PC-9 (cell line): Measurements from ENCODE around the gene DELE1. TPM values are rescaled to one million over a fixed set of nuclear protein-coding genes. Genes with fewer than 3 reads are reported as not detected.

Source experiments
- BruUV-seq: library from RNA; stranded (reverse); fragments of 400-500 nt; replicated peaks from 2 replicates; lab custom pipeline; 2021; lab: Mats Ljungman, UMichigan
- CTCF ChIA-PET: fragments of 300-600 bp; sonication (Branson Sonifier 250); formaldehyde crosslinking; loops from one replicate; lab custom pipeline; 2022; ENCODE audit warnings: antibody characterized with exemption; lab: Charles Lee
- POLR2A ChIA-PET: fragments of 300-600 bp; sonication (Branson Sonifier 250); formaldehyde crosslinking; loops from one replicate; lab custom pipeline; 2022; ENCODE audit warnings: antibody characterized with exemption; ENCODE audit not compliant: unreplicated experiment; lab: Charles Lee
- DNase-seq, 2 experiments: peaks; one replicate each; pipeline versions ENCODE4 v3.0.0 to v3.0.0-alpha.2; 2015 to 2022; ENCODE audit warnings: mixed read lengths in 1 of 2
- H2AFZ ChIP-seq: fragments of 200-600 bp; sonication (generic); 2 replicates; pipeline ENCODE4 v1.8.1; 2017; ENCODE audit warnings: antibody characterized with exemption
- H3F3A ChIP-seq: fragments of 200-600 bp; sonication (generic); 2 replicates; pipeline ENCODE4 v1.8.1; 2017; ENCODE audit warnings: antibody characterized with exemption, mild to moderate bottlenecking, low read depth; ENCODE audit not compliant: insufficient read depth
- H3K27ac ChIP-seq: fragments of 200-600 bp; sonication (generic); 2 replicates; pipeline ENCODE4 v1.6.1; 2016; ENCODE audit warnings: mixed run types
- H3K27me3 ChIP-seq: fragments of 200-600 bp; sonication (generic); 2 replicates; pipeline ENCODE4 v1.6.1; 2016; ENCODE audit warnings: low read depth, mixed run types; ENCODE audit not compliant: insufficient read depth
- H3K36me3 ChIP-seq: fragments of 200-600 bp; sonication (generic); 2 replicates; pipeline ENCODE4 v1.6.1; 2016; ENCODE audit warnings: low read depth, mixed run types
- H3K4me1 ChIP-seq: fragments of 200-600 bp; sonication (generic); replicated peaks from 2 replicates; pipeline ENCODE4 v1.6.1; 2016; ENCODE audit warnings: mixed run types; ENCODE audit not compliant: insufficient read depth
- H3K4me2 ChIP-seq: fragments of 200-600 bp; sonication (generic); 2 replicates; pipeline ENCODE4 v1.6.1; 2017; ENCODE audit warnings: mixed run types
- H3K4me3 ChIP-seq: fragments of 200-600 bp; sonication (generic); 2 replicates; pipeline ENCODE4 v1.6.1; 2016; ENCODE audit warnings: mixed run types
- H3K79me2 ChIP-seq: fragments of 200-600 bp; sonication (generic); 2 replicates; pipeline ENCODE4 v1.6.1; 2017; ENCODE audit warnings: low read depth, mixed run types
- H3K9me2 ChIP-seq: fragments of 200-600 bp; sonication (generic); 2 replicates; pipeline ENCODE4 v1.8.1; 2017; ENCODE audit warnings: mild to moderate bottlenecking; ENCODE audit not compliant: insufficient read depth
- H3K9me3 ChIP-seq: fragments of 200-600 bp; sonication (generic); 2 replicates; pipeline ENCODE4 v1.8.1; 2016; ENCODE audit warnings: low read depth; ENCODE audit not compliant: insufficient read depth
- H4K20me1 ChIP-seq: fragments of 200-600 bp; sonication (generic); 2 replicates; pipeline ENCODE4 v1.8.1; 2017; ENCODE audit not compliant: insufficient read depth
- EZH2 ChIP-seq: fragments of 200-600 bp; sonication (generic); IDR thresholded peaks from 2 replicates; pipeline ENCODE4 v1.8.0; 2017; ENCODE audit warnings: antibody characterized with exemption, low read depth
- intact Hi-C: fragments of 100-400 bp; cut with micrococcal nuclease; formaldehyde crosslinking; loops from one replicate; pipeline ENCODE4 v1.10.0; 2022; ENCODE audit not compliant: unreplicated experiment
- total RNA-seq: library from RNA; stranded (reverse); gene quantifications from 2 replicates; pipeline ENCODE4 v1.2.3, GENCODE V29; 2021
- TF ChIP-seq, protein P1 (sequence below): fragments of 200-600 bp; sonication (generic); conservative IDR thresholded peaks from 2 replicates; pipeline ENCODE4 v1.6.1; 2017; ENCODE audit warnings: mixed run types, antibody characterized with exemption, mild to moderate bottlenecking, moderate library complexity

The DELE1 gene
- total RNA-seq, 1 experiment from 2014 or later, result 80.8 TPM

DNA sequence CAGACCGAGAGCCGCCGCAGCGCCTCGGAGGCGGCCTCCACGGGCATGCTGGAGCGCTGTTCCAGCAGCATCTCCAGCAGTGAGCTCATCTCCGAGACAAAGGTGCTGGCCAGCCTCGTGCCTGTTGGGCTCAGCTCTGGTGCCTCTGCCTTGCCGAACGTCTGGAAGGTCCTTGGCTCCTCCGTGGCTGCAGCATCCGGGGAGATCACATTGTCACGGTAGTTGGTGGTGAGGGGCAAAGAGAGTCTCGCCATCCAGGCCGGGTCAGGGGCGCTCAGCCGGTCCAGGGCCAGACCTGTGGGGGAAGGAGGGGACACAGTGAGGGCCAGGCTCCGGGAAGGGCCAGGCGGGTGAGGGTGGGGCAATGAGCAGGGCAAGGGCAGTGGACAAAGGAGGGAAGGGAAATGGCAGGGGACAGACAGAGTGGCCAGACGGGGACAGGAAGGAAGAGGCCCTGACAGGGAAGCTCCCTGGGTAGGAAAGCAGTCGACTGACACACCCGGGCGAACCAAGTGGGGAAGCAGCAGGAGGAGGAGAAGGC is 21.9 kb downstream of the DELE1 start:
- BruUV-seq, result no TSS peak
- no peaks in the 10 kb centered on the region for H3F3A ChIP-seq
- no peaks in the 10 kb centered on the region for H4K20me1 ChIP-seq
- POLR2A ChIA-PET, result no interaction called here
- no peaks in the 10 kb centered on the region for H3K79me2 ChIP-seq
- H3K27me3 ChIP-seq, result no peaks in the 10 kb centered on the region
- no peak for TF ChIP-seq EZH2
- TF ChIP-seq, protein P1, sequence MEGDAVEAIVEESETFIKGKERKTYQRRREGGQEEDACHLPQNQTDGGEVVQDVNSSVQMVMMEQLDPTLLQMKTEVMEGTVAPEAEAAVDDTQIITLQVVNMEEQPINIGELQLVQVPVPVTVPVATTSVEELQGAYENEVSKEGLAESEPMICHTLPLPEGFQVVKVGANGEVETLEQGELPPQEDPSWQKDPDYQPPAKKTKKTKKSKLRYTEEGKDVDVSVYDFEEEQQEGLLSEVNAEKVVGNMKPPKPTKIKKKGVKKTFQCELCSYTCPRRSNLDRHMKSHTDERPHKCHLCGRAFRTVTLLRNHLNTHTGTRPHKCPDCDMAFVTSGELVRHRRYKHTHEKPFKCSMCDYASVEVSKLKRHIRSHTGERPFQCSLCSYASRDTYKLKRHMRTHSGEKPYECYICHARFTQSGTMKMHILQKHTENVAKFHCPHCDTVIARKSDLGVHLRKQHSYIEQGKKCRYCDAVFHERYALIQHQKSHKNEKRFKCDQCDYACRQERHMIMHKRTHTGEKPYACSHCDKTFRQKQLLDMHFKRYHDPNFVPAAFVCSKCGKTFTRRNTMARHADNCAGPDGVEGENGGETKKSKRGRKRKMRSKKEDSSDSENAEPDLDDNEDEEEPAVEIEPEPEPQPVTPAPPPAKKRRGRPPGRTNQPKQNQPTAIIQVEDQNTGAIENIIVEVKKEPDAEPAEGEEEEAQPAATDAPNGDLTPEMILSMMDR, result no peak
- no peak overlapping the region for H3K4me2 ChIP-seq
- no peak overlapping the region for H3K4me3 ChIP-seq
- no peak overlapping the region for H3K27ac ChIP-seq
- no peaks in the 10 kb centered on the region for H3K4me1 ChIP-seq
- no peak overlapping the region for H2AFZ ChIP-seq
- H3K9me2 ChIP-seq, result no peaks in the 10 kb centered on the region
- CTCF ChIA-PET, result no interaction called here
- intact Hi-C loops, result no loop called here
- no peaks in the 10 kb centered on the region for H3K36me3 ChIP-seq
- H3K9me3 ChIP-seq, result no peaks in the 10 kb centered on the region
- no peak for DNase-seq

DNA sequence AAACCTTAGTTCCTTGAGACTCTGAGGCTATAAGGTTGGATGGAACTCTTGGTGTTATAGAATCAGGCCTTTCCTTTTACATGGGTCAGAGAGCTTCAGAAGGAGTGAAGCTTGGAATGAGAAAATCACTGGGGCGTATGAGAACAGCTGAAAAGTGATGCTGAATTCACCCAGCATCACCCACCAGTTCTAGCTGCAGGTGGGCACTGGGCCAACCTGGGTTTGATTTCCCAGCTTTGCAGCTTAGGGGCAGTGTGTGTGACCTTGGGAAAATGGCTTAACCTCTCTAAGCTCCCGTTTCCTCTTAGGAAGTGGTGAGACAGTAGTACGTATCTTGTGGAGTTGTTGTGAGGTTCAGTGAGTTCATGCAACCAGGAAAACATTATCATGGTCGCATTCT is 23.6 kb downstream of the DELE1 start:
- Histone ChIP-seq H3F3A (no peaks in the 10 kb centered on the region), H3K4me1 (no peaks in the 10 kb centered on the region), H3K27ac (no peak overlapping the region), H2AFZ (no peak overlapping the region), H3K4me2 (no peak overlapping the region), H3K36me3 (no peaks in the 10 kb centered on the region), H3K27me3 (no peaks in the 10 kb centered on the region), H3K4me3 (no peak overlapping the region), H4K20me1 (no peaks in the 10 kb centered on the region), H3K9me2 (no peaks in the 10 kb centered on the region), H3K79me2 (no peaks in the 10 kb centered on the region), H3K9me3 (no peaks in the 10 kb centered on the region)
- BruUV-seq, result no TSS peak
- intact Hi-C loops, result no loop called here
- DNase-seq, result no peak
- no peak for TF ChIP-seq EZH2
- TF ChIP-seq, protein P1, result no peak
- POLR2A ChIA-PET, result no interaction called here
- CTCF ChIA-PET, result no interaction called here

DNA sequence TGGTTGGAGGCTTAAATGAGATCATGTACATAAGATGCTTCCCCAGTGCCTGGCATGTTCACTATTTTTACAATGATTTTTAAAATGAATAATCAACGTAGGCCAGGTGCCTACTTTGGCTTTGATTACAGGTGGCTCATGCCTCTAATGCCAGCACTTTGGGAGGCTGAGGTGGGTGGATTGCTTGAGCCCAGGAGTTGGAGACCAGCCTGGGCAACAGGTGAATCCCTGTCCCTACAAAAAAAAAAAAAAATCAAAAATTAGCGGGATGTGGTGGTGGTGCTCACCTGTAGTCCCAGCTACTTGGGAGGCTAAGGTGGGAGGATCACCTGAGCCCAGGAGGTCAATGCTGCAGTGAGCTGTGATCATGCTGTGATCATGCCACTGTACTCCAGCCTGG is 25.1 kb downstream of the DELE1 start:
- H3K4me2 ChIP-seq, result no peak overlapping the region
- H3K27me3 ChIP-seq, result no peaks in the 10 kb centered on the region
- H3K79me2 ChIP-seq, result no peaks in the 10 kb centered on the region
- no peaks in the 10 kb centered on the region for H3K4me1 ChIP-seq
- CTCF ChIA-PET, result interaction anchor here (0.6 kb wide), 1 partner anchor 331 kb away, joined by 3 read pairs; no protein-coding TSS in a partner anchor
- intact Hi-C loops, result no loop called here
- no peaks in the 10 kb centered on the region for H3K9me3 ChIP-seq
- H3F3A ChIP-seq, result no peaks in the 10 kb centered on the region
- DNase-seq, result no peak
- no TSS peak for BruUV-seq
- no peak overlapping the region for H2AFZ ChIP-seq
- H3K36me3 ChIP-seq, result no peaks in the 10 kb centered on the region
- H3K9me2 ChIP-seq, result no peaks in the 10 kb centered on the region
- POLR2A ChIA-PET, result no interaction called here
- no peak overlapping the region for H3K27ac ChIP-seq
- H3K4me3 ChIP-seq, result no peak overlapping the region
- H4K20me1 ChIP-seq, result no peaks in the 10 kb centered on the region
- no peak for TF ChIP-seq EZH2
- TF ChIP-seq, protein P1, result no peak
